HCT116 (cell line): ENCODE measurements around the gene PTPN2. TPM values are rescaled to one million over a fixed set of nuclear protein-coding genes. Genes with fewer than 3 reads are reported as not detected.

Experiments
- ATAC-seq: fragments of 200-7000 bp; cut with Tn5 transposase; 2 replicates; pipeline ENCODE4 v1.9.1; 2020; ENCODE audit warnings: mild to moderate bottlenecking, moderate library complexity
- BruUV-seq: library from RNA; stranded (reverse); fragments of 400-500 nt; replicated peaks from 2 replicates; lab custom pipeline; 2021; lab: Mats Ljungman, UMichigan
- CTCF ChIA-PET: fragments of 300-600 bp; sonication (Branson Sonifier 250); formaldehyde crosslinking; loops from one replicate; lab custom pipeline; 2021; ENCODE audit warnings: antibody characterized with exemption; lab: Charles Lee
- POLR2A ChIA-PET: fragments of 300-600, 350-600 bp; sonication (Branson Sonifier 250); formaldehyde crosslinking; loops from one replicate; lab custom pipeline; 2021; ENCODE audit warnings: antibody characterized with exemption; lab: Charles Lee
- RAD21 ChIA-PET, 2 experiments: fragments of 300-600 bp; sonication (Branson Sonifier 250); formaldehyde crosslinking; loops; one replicate each; lab custom pipeline; 2023; ENCODE audit warnings: low total read pairs in 2 of 2; ENCODE audit not compliant: uncharacterized antibody in 2 of 2, unreplicated experiment in 2 of 2, low non-redundant PET in 1 of 2; lab: Charles Lee
- DNase-seq: peaks from one replicate; pipeline ENCODE4 v3.0.0-alpha.2; 2010; ENCODE audit warnings: low read depth, low spot score
- H2AFZ ChIP-seq: fragments of 200-600 bp; shearing (Covaris generic), sonication (generic); 2 replicates; pipeline ENCODE4 v1.6.1; 2017; ENCODE audit warnings: low read depth, mixed run types, mixed read lengths, antibody characterized with exemption, low read length; ENCODE audit not compliant: poor library complexity, severe bottlenecking
- H3K27ac ChIP-seq: 2 replicates; pipeline ENCODE4 v1.5.1; 2012; ENCODE audit warnings: low read depth, low read length
- H3K27me3 ChIP-seq: fragments of 200-600 bp; sonication (generic); 2 replicates; pipeline ENCODE4 v1.6.1; 2016; ENCODE audit warnings: mixed run types, low read length, mixed read lengths; ENCODE audit not compliant: insufficient read depth
- H3K36me3 ChIP-seq, 2 experiments: fragments of 200-500 bp in 1 of 2; fragments of 200-600 bp in 1 of 2; sonication (Bioruptor generic) in 1 of 2; sonication (generic) in 1 of 2; 2 replicates each; pipeline versions ENCODE4 v1.5.1 to v1.6.1; 2014 to 2016; ENCODE audit warnings: low read length in 2 of 2, inconsistent platforms in 1 of 2, mixed read lengths in 1 of 2, mixed run types in 1 of 2; ENCODE audit not compliant: insufficient read depth in 2 of 2, control insufficient read depth in 1 of 2
- H3K4me1 ChIP-seq, 2 experiments: fragments of 200-600 bp in 1 of 2; sonication (generic) in 1 of 2; 2 replicates each; pipeline versions ENCODE4 v1.5.1 to v1.6.1; 2012 to 2017; ENCODE audit warnings: low read length in 2 of 2, inconsistent platforms in 1 of 2, mild to moderate bottlenecking in 1 of 2, mixed read lengths in 1 of 2, mixed run types in 1 of 2, moderate library complexity in 1 of 2; ENCODE audit not compliant: insufficient read depth in 2 of 2, control insufficient read depth in 1 of 2
- H3K4me2 ChIP-seq: fragments of 200-600 bp; sonication (generic); 2 replicates; pipeline ENCODE4 v1.6.1; 2017; ENCODE audit warnings: mixed run types, low read length, mixed read lengths
- H3K4me3 ChIP-seq, 2 experiments: fragments of 200-600 bp in 1 of 2; sonication (generic) in 1 of 2; replicated peaks in 1 of 2; 2 replicates each; pipeline ENCODE4 v1.5.1; 2011 to 2016; ENCODE audit warnings: low read length in 2 of 2, control low read depth in 1 of 2, low read depth in 1 of 2, mild to moderate bottlenecking in 1 of 2, mixed read lengths in 1 of 2, mixed run types in 1 of 2
- H3K79me2 ChIP-seq: fragments of 200-600 bp; sonication (generic); 2 replicates; pipeline ENCODE4 v1.6.1; 2017; ENCODE audit warnings: mild to moderate bottlenecking, mixed run types, low read length, moderate library complexity, mixed read lengths; ENCODE audit not compliant: insufficient read depth
- H3K9ac ChIP-seq: fragments of 200-600 bp; sonication (generic); 2 replicates; pipeline ENCODE4 v1.6.1; 2016; ENCODE audit warnings: low read length, mixed read lengths
- H3K9me2 ChIP-seq: fragments of 200-600 bp; sonication (generic), shearing (Covaris generic); 2 replicates; pipeline ENCODE4 v1.6.1; 2017; ENCODE audit warnings: mixed run types, mild to moderate bottlenecking, moderate library complexity; ENCODE audit not compliant: insufficient read depth
- H3K9me3 ChIP-seq, 2 experiments: fragments of 200-500 bp in 1 of 2; fragments of 200-600 bp in 1 of 2; sonication (Bioruptor generic) in 1 of 2; sonication (generic) in 1 of 2; 2 replicates each; pipeline ENCODE4 v1.6.1; 2014 to 2017; ENCODE audit warnings: low read length in 2 of 2, mixed read lengths in 2 of 2, inconsistent platforms in 1 of 2, low read depth in 1 of 2, mild to moderate bottlenecking in 1 of 2, mixed run types in 1 of 2, moderate library complexity in 1 of 2; ENCODE audit not compliant: control insufficient read depth in 1 of 2, insufficient read depth in 1 of 2
- H4K20me1 ChIP-seq: fragments of 200-600 bp; sonication (generic), shearing (Covaris generic); 2 replicates; pipeline ENCODE4 v1.6.1; 2017; ENCODE audit warnings: mixed run types, mild to moderate bottlenecking, moderate library complexity; ENCODE audit not compliant: insufficient read depth
- CBX3 ChIP-seq: IDR thresholded peaks from 2 replicates; pipeline ENCODE4 v1.6.1; 2012; ENCODE audit warnings: low read depth
- CEBPB ChIP-seq: IDR thresholded peaks from 2 replicates; pipeline ENCODE4 v1.6.1; 2012; ENCODE audit warnings: low read depth
- EGR1 ChIP-seq: IDR thresholded peaks from 2 replicates; pipeline ENCODE4 v1.6.1; 2012; ENCODE audit warnings: low read depth
- ELF1 ChIP-seq: IDR thresholded peaks from 2 replicates; pipeline ENCODE4 v1.6.1; 2012; ENCODE audit warnings: low read depth, borderline replicate concordance
- EZH2 ChIP-seq: fragments of 200-600 bp; sonication (generic); IDR thresholded peaks from 2 replicates; pipeline ENCODE4 v1.6.1; 2017; ENCODE audit warnings: antibody characterized with exemption, mixed run types
- FOSL1 ChIP-seq: IDR thresholded peaks from 2 replicates; pipeline ENCODE4 v1.6.1; 2012; ENCODE audit warnings: low read depth
- JUND ChIP-seq: IDR thresholded peaks from 2 replicates; pipeline ENCODE4 v1.6.1; 2012
- MAX ChIP-seq: IDR thresholded peaks from 2 replicates; pipeline ENCODE4 v1.6.1; 2012
- POLR2A ChIP-seq: IDR thresholded peaks from 2 replicates; pipeline ENCODE4 v1.7.0; 2011; ENCODE audit warnings: borderline replicate concordance; ENCODE audit not compliant: insufficient read depth, insufficient read length; ENCODE audit errors: extremely low read depth
- POLR2AphosphoS5 ChIP-seq: IDR thresholded peaks from 2 replicates; pipeline ENCODE4 v1.6.1; 2011; ENCODE audit warnings: mild to moderate bottlenecking, low read depth, low read length, moderate library complexity
- SRF ChIP-seq: IDR thresholded peaks from 2 replicates; pipeline ENCODE4 v1.6.1; 2012; ENCODE audit warnings: low read depth
- YY1 ChIP-seq: IDR thresholded peaks from 2 replicates; pipeline ENCODE4 v1.6.1; 2011; ENCODE audit warnings: low read length, low read depth, moderate library complexity, mild to moderate bottlenecking; ENCODE audit not compliant: insufficient replicate concordance; ENCODE audit errors: extremely low read depth
- ZFX ChIP-seq: fragments of 450-650 bp; IDR thresholded peaks from 2 replicates; pipeline ENCODE4 v1.6.1; 2017
- ZNF274 ChIP-seq: fragments of 200-500 bp; sonication (Bioruptor generic); IDR thresholded peaks from 2 replicates; pipeline ENCODE4 v1.6.1; 2014; ENCODE audit warnings: mild to moderate bottlenecking, low read depth, low read length, inconsistent platforms
- intact Hi-C: fragments of 100-400 bp; cut with micrococcal nuclease; formaldehyde crosslinking; loops from 2 replicates; pipeline ENCODE4 v1.10.0; 2022
- total RNA-seq: library from RNA; stranded (reverse); gene quantifications from one replicate; pipeline ENCODE4 v1.2.1, GENCODE V29; 2021; ENCODE audit not compliant: unreplicated experiment
- TF ChIP-seq, protein P1 (sequence below): IDR thresholded peaks from 2 replicates; pipeline ENCODE4 v1.6.1; 2012; ENCODE audit warnings: low read depth
- TF ChIP-seq, protein P2 (sequence below), 3 experiments: fragments of 200-600 bp in 1 of 3; sonication (generic) in 1 of 3; IDR thresholded peaks in 2 of 3; conservative IDR thresholded peaks in 1 of 3; 2 replicates each; pipeline ENCODE4 v1.5.1; 2012 to 2017; ENCODE audit warnings: low read depth in 2 of 3, low read length in 2 of 3, antibody characterized with exemption in 1 of 3, borderline replicate concordance in 1 of 3, control low read depth in 1 of 3, mild to moderate bottlenecking in 1 of 3, mixed read lengths in 1 of 3, mixed run types in 1 of 3, moderate library complexity in 1 of 3; ENCODE audit not compliant: insufficient read depth in 1 of 3

The PTPN2 gene
- total RNA-seq, 1 experiment from 2014 or later: 50.3 TPM

- no peaks in the 10 kb centered on the region for H3K9me3 ChIP-seq
- H3K27ac ChIP-seq: no peak overlapping the region
- TF ChIP-seq YY1: no peak
- TF ChIP-seq EGR1: no peak
- TF ChIP-seq POLR2AphosphoS5: no peak
- TF ChIP-seq ZFX: no peak
- TF ChIP-seq POLR2A: no peak
- TF ChIP-seq, protein P1, sequence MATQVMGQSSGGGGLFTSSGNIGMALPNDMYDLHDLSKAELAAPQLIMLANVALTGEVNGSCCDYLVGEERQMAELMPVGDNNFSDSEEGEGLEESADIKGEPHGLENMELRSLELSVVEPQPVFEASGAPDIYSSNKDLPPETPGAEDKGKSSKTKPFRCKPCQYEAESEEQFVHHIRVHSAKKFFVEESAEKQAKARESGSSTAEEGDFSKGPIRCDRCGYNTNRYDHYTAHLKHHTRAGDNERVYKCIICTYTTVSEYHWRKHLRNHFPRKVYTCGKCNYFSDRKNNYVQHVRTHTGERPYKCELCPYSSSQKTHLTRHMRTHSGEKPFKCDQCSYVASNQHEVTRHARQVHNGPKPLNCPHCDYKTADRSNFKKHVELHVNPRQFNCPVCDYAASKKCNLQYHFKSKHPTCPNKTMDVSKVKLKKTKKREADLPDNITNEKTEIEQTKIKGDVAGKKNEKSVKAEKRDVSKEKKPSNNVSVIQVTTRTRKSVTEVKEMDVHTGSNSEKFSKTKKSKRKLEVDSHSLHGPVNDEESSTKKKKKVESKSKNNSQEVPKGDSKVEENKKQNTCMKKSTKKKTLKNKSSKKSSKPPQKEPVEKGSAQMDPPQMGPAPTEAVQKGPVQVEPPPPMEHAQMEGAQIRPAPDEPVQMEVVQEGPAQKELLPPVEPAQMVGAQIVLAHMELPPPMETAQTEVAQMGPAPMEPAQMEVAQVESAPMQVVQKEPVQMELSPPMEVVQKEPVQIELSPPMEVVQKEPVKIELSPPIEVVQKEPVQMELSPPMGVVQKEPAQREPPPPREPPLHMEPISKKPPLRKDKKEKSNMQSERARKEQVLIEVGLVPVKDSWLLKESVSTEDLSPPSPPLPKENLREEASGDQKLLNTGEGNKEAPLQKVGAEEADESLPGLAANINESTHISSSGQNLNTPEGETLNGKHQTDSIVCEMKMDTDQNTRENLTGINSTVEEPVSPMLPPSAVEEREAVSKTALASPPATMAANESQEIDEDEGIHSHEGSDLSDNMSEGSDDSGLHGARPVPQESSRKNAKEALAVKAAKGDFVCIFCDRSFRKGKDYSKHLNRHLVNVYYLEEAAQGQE: no peak
- no peak for TF ChIP-seq CEBPB
- TF ChIP-seq, protein P2, sequence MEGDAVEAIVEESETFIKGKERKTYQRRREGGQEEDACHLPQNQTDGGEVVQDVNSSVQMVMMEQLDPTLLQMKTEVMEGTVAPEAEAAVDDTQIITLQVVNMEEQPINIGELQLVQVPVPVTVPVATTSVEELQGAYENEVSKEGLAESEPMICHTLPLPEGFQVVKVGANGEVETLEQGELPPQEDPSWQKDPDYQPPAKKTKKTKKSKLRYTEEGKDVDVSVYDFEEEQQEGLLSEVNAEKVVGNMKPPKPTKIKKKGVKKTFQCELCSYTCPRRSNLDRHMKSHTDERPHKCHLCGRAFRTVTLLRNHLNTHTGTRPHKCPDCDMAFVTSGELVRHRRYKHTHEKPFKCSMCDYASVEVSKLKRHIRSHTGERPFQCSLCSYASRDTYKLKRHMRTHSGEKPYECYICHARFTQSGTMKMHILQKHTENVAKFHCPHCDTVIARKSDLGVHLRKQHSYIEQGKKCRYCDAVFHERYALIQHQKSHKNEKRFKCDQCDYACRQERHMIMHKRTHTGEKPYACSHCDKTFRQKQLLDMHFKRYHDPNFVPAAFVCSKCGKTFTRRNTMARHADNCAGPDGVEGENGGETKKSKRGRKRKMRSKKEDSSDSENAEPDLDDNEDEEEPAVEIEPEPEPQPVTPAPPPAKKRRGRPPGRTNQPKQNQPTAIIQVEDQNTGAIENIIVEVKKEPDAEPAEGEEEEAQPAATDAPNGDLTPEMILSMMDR (IDR thresholded peaks at IDR 0.05 in 2 of 3, conservative IDR thresholded peaks at IDR 0.05 in 1 of 3; ENCODE audit: borderline replicate concordance in 1 of 3, insufficient read depth in 1 of 3, low read depth in 2 of 3, low read length in 2 of 3): no peak
- TF ChIP-seq FOSL1: no peak
- no peak for TF ChIP-seq SRF
- no peak for TF ChIP-seq CBX3
- TF ChIP-seq JUND: no peak
- no peak for TF ChIP-seq ZNF274
- TF ChIP-seq ELF1: no peak
- no peak for TF ChIP-seq EZH2
- no peak for TF ChIP-seq MAX
- ATAC-seq (no peak), DNase-seq (no peak)
- H3K79me2 ChIP-seq: no peaks in the 10 kb centered on the region
- H3K9me2 ChIP-seq: no peaks in the 10 kb centered on the region
- no peaks in the 10 kb centered on the region for H3K27me3 ChIP-seq
- no peak overlapping the region for H3K4me2 ChIP-seq
- CTCF ChIA-PET: no interaction called here
- POLR2A ChIA-PET: no interaction called here
- no peaks in the 10 kb centered on the region for H4K20me1 ChIP-seq
- no TSS peak for BruUV-seq
- RAD21 ChIA-PET: no interaction called here
- no peak overlapping the region for H3K4me3 ChIP-seq
- peaks cover 0 to 1% of the 10 kb centered on the region in 2 experiments; a peak in 1 of 4 replicates for H3K4me1 ChIP-seq
- no peak overlapping the region for H3K9ac ChIP-seq
- no peak overlapping the region for H2AFZ ChIP-seq
- intact Hi-C loops: no loop called here
- no peaks in the 10 kb centered on the region for H3K36me3 ChIP-seq
Measured at GRCh38 chr18:12929477-12930083, 45.5 kb upstream of the PTPN2 start.
